Karpas-422 (cell line): ENCODE data around the gene ODC1. TPM values are rescaled to one million over a fixed set of nuclear protein-coding genes. Genes with fewer than 3 reads are reported as not detected.
"Not testable (repeated sequence)": the region's sequence is repeated elsewhere in the genome, so short reads cannot be mapped to it uniquely, and the experiment has no call there.

Experiments used
- DNase-seq: peaks from one replicate; pipeline ENCODE4 v3.0.0-alpha.2; 2015
- H2AFZ ChIP-seq: fragments of 200-600 bp; sonication (generic); 2 replicates; pipeline ENCODE4 v1.6.1; 2014; ENCODE audit warnings: antibody characterized with exemption, low read length, mixed read lengths
- H3K27ac ChIP-seq: fragments of 200-600 bp; sonication (generic); 2 replicates; pipeline ENCODE4 v1.5.1; 2014; ENCODE audit warnings: mild to moderate bottlenecking, low read length, moderate library complexity
- H3K27me3 ChIP-seq: fragments of 200-600 bp; sonication (generic); 2 replicates; pipeline ENCODE4 v1.6.1; 2014; ENCODE audit warnings: low read length, mixed read lengths
- H3K36me3 ChIP-seq: fragments of 200-600 bp; sonication (generic); 2 replicates; pipeline ENCODE4 v1.6.1; 2014; ENCODE audit warnings: low read length, mixed read lengths; ENCODE audit not compliant: insufficient read depth
- H3K4me1 ChIP-seq: fragments of 200-600 bp; sonication (generic); 2 replicates; pipeline ENCODE4 v1.6.1; 2014; ENCODE audit warnings: mild to moderate bottlenecking, low read length, mixed read lengths
- H3K4me2 ChIP-seq: fragments of 200-600 bp; sonication (generic); 2 replicates; pipeline ENCODE4 v1.6.1; 2014; ENCODE audit warnings: low read length, low read depth, mild to moderate bottlenecking; ENCODE audit not compliant: poor library complexity, severe bottlenecking
- H3K4me3 ChIP-seq: fragments of 200-600 bp; sonication (generic); 2 replicates; pipeline ENCODE4 v1.5.1; 2014; ENCODE audit warnings: mild to moderate bottlenecking, antibody characterized with exemption, low read length, mixed read lengths
- H3K79me2 ChIP-seq: fragments of 200-600 bp; sonication (generic); 2 replicates; pipeline ENCODE4 v1.6.1; 2014; ENCODE audit warnings: mild to moderate bottlenecking, low read length, mixed read lengths
- H3K9ac ChIP-seq: fragments of 200-600 bp; sonication (generic); 2 replicates; pipeline ENCODE4 v1.6.0; 2014; ENCODE audit warnings: low read length
- H3K9me2 ChIP-seq: fragments of 200-600 bp; sonication (generic), shearing (Covaris generic); replicated peaks from 2 replicates; pipeline ENCODE4 v1.6.0; 2014; ENCODE audit warnings: mild to moderate bottlenecking, low read length, moderate library complexity; ENCODE audit not compliant: insufficient read depth
- H3K9me3 ChIP-seq: fragments of 300-700, 200-600 bp; sonication (generic); 2 replicates; pipeline ENCODE4 v1.6.1; 2014; ENCODE audit warnings: low read length, mixed read lengths
- H4K20me1 ChIP-seq: fragments of 200-600 bp; sonication (generic); 2 replicates; pipeline ENCODE4 v1.6.1; 2014; ENCODE audit warnings: mild to moderate bottlenecking, antibody characterized with exemption, low read length, low read depth; ENCODE audit not compliant: insufficient read depth
- total RNA-seq: library from RNA; depleted of rRNA; stranded (reverse); fragments of >200 nt; shearing (Covaris generic); gene quantifications from 2 replicates; pipeline ENCODE4 v1.2.3, GENCODE V29; 2014; ENCODE audit warnings: low replicate concordance

ODC1 gene
- total RNA-seq, 1 experiment from 2014 or later: 247 TPM

GRCh38 chr2:10469301-10469700, 21.2 kb upstream of the ODC1 start:
- Histone ChIP-seq H3K27me3 (no peaks in the 10 kb centered on the region), H3K4me2 (no peak overlapping the region), H3K4me1 (no peaks in the 10 kb centered on the region), H4K20me1 (no peaks in the 10 kb centered on the region), H3K9me2 (no peaks in the 10 kb centered on the region), H3K9me3 (no peaks in the 10 kb centered on the region), H3K9ac (no peak overlapping the region), H3K79me2 (no peaks in the 10 kb centered on the region), H3K27ac (no peak overlapping the region), H3K4me3 (no peak overlapping the region), H3K36me3 (no peaks in the 10 kb centered on the region), H2AFZ (no peak overlapping the region)
- no peak for DNase-seq

GRCh38 chr2:10467401-10467800, 19.3 kb upstream of the ODC1 start:
- H3K27ac ChIP-seq: no peak overlapping the region
- H2AFZ ChIP-seq: no peak overlapping the region
- H3K9me3 ChIP-seq: no peaks in the 10 kb centered on the region
- no peaks in the 10 kb centered on the region for H3K9me2 ChIP-seq
- H3K9ac ChIP-seq: no peak overlapping the region
- H4K20me1 ChIP-seq: no peaks in the 10 kb centered on the region
- H3K4me3 ChIP-seq: no peak overlapping the region
- H3K4me2 ChIP-seq: no peak overlapping the region
- H3K27me3 ChIP-seq: no peaks in the 10 kb centered on the region
- H3K36me3 ChIP-seq: no peaks in the 10 kb centered on the region
- H3K4me1 ChIP-seq: no peaks in the 10 kb centered on the region
- no peaks in the 10 kb centered on the region for H3K79me2 ChIP-seq
- no peak for DNase-seq

GRCh38 chr2:10466801-10467200, 18.7 kb upstream of the ODC1 start:
- Histone ChIP-seq H4K20me1 (no peaks in the 10 kb centered on the region), H3K4me3 (no peak overlapping the region), H3K27ac (no peak overlapping the region), H3K9ac (no peak overlapping the region), H3K36me3 (no peaks in the 10 kb centered on the region), H3K79me2 (no peaks in the 10 kb centered on the region), H3K4me1 (no peaks in the 10 kb centered on the region), H2AFZ (no peak overlapping the region), H3K9me2 (no peaks in the 10 kb centered on the region), H3K27me3 (no peaks in the 10 kb centered on the region), H3K4me2 (no peak overlapping the region), H3K9me3 (no peaks in the 10 kb centered on the region)
- no peak for DNase-seq

- H3K27me3 ChIP-seq: no peaks in the 10 kb centered on the region
- no peak overlapping the region for H3K4me3 ChIP-seq
- no peaks in the 10 kb centered on the region for H3K9me3 ChIP-seq
- H3K4me2 ChIP-seq: no peak overlapping the region
- H2AFZ ChIP-seq: no peak overlapping the region
- no peaks in the 10 kb centered on the region for H4K20me1 ChIP-seq
- no peaks in the 10 kb centered on the region for H3K36me3 ChIP-seq
- H3K27ac ChIP-seq: no peak overlapping the region
- no peaks in the 10 kb centered on the region for H3K4me1 ChIP-seq
- H3K79me2 ChIP-seq: no peaks in the 10 kb centered on the region
- no peak for DNase-seq
- no peaks in the 10 kb centered on the region for H3K9me2 ChIP-seq
- H3K9ac ChIP-seq: no peak overlapping the region
These were observed 17.8 kb upstream of the ODC1 start for GRCh38 chr2:10465910-10466309.

GRCh38 chr2:10462178-10463083, 14.3 kb upstream of the ODC1 start:
- Histone ChIP-seq H4K20me1 (no peaks in the 10 kb centered on the region), H3K9ac (no peak overlapping the region), H3K27me3 (no peaks in the 10 kb centered on the region), H3K4me2 (no peak overlapping the region), H3K79me2 (no peaks in the 10 kb centered on the region), H2AFZ (no peak overlapping the region), H3K27ac (no peak overlapping the region), H3K9me3 (no peaks in the 10 kb centered on the region), H3K9me2 (no peaks in the 10 kb centered on the region), H3K4me1 (no peaks in the 10 kb centered on the region), H3K4me3 (no peak overlapping the region), H3K36me3 (no peaks in the 10 kb centered on the region)
- no peak for DNase-seq

- Histone ChIP-seq H4K20me1 (no peaks in the 10 kb centered on the region), H3K9me2 (no peaks in the 10 kb centered on the region), H3K4me2 (no peak overlapping the region), H3K79me2 (no peaks in the 10 kb centered on the region), H3K27ac (no peak overlapping the region), H3K4me1 (no peaks in the 10 kb centered on the region), H3K9me3 (no peaks in the 10 kb centered on the region), H3K27me3 (no peaks in the 10 kb centered on the region), H3K36me3 (no peaks in the 10 kb centered on the region), H3K4me3 (no peak overlapping the region), H2AFZ (no peak overlapping the region), H3K9ac (no peak overlapping the region)
- no peak for DNase-seq
These were observed 12.3 kb upstream of the ODC1 start for GRCh38 chr2:10460366-10460796.

- Histone ChIP-seq H3K4me2 (no peak overlapping the region), H3K9me2 (no peaks in the 10 kb centered on the region), H3K4me3 (no peak overlapping the region), H3K4me1 (no peaks in the 10 kb centered on the region), H3K9ac (no peak overlapping the region), H3K9me3 (no peaks in the 10 kb centered on the region), H3K36me3 (no peaks in the 10 kb centered on the region), H3K27ac (no peak overlapping the region), H4K20me1 (no peaks in the 10 kb centered on the region), H3K79me2 (no peaks in the 10 kb centered on the region), H3K27me3 (no peaks in the 10 kb centered on the region), H2AFZ (no peak overlapping the region)
- DNase-seq: no peak
These were observed 9.9 kb upstream of the ODC1 start for GRCh38 chr2:10457846-10458598.

- not testable (repeated sequence) for H3K27me3 ChIP-seq, H3K9me2 ChIP-seq, H3K4me2 ChIP-seq, H3K27ac ChIP-seq, DNase-seq, H3K4me1 ChIP-seq, H3K4me3 ChIP-seq, H3K79me2 ChIP-seq, H2AFZ ChIP-seq, H3K9me3 ChIP-seq, H3K36me3 ChIP-seq, H4K20me1 ChIP-seq, H3K9ac ChIP-seq
These were observed 9.1 kb upstream of the ODC1 start for GRCh38 chr2:10457195-10457594.
